KOPT-K1 (cell line): ENCODE results near the gene DNAAF2.
"Not testable (repeated sequence)": the region's sequence is repeated elsewhere in the genome, so short reads cannot be mapped to it uniquely, and the experiment has no call there.

Experiments used
- H3K27ac ChIP-seq: fragments of 200-600 bp; sonication (generic); 2 replicates; pipeline ENCODE4 v1.5.1; 2016; ENCODE audit warnings: antibody characterized with exemption, mild to moderate bottlenecking, low read depth, low read length; ENCODE audit not compliant: poor library complexity, severe bottlenecking
- H3K36me3 ChIP-seq: fragments of 200-600 bp; sonication (generic); 2 replicates; pipeline ENCODE4 v1.5.1; 2017; ENCODE audit warnings: antibody characterized with exemption, mild to moderate bottlenecking, low read length, moderate library complexity; ENCODE audit not compliant: insufficient read depth
- H3K9me3 ChIP-seq: fragments of 200-600 bp; sonication (generic); 2 replicates; pipeline ENCODE4 v1.5.1; 2017; ENCODE audit warnings: antibody characterized with exemption, low read length, mild to moderate bottlenecking; ENCODE audit not compliant: insufficient read depth, poor library complexity, severe bottlenecking

DNAAF2 gene

DNA sequence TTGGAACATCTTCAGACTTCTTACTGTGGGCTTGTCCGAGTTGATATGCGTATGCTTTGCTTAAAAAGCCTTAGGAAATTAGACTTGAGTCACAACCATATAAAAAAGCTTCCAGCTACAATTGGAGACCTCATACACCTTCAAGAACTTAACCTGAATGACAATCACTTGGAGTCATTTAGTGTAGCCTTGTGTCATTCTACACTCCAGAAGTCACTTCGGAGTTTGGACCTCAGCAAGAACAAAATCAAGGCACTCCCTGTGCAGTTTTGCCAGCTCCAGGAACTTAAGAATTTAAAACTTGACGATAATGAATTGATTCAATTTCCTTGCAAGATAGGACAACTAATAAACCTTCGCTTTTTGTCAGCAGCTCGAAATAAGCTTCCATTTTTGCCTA lies 27.5 kb downstream of the DNAAF2 start:
- Histone ChIP-seq H3K9me3 (no peaks in the 10 kb centered on the region), H3K36me3 (peaks cover 100% of the 10 kb centered on the region), H3K27ac (no peak overlapping the region)

DNA sequence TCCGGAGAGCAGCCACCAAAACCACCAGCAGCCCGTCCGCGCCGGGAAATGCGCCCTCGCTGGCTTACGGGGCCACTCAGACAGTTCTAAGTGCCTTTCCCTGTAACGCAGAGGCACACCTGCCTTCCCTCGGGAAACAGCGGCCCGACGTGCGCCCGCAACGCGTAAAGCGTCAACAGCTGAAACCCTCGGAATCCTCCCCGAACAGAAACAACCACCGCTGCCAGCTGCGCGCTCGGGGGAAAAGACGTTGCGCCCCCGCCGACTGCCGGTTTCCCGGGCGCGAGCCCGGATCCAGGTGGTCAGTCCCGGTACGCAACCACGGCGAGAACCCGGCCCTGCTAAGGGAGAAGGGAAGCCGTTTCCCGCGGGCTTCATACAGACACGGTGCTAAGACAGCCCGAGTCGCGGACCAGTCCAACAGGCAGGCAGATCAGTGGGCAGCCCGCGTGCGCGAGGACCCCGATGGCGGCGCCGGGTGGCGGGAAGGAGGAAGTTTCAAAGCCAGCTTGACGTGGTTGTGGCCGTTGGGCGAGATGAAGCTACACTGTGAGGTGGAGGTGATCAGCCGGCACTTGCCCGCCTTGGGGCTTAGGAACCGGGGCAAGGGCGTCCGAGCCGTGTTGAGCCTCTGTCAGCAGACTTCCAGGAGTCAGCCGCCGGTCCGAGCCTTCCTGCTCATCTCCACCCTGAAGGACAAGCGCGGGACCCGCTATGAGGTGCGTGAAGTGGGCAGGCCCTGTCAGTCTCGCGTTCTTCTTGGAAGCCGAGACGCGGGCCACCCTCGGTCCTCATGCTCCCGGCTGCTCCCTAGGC lies 36.4 kb downstream of the DNAAF2 start, which contains the start of gene LRR1:
LRR1 (plus strand) TSS at position 456 of the 816 bp plus-strand sequence; CDS start at position 537, 81 bp downstream.
- Histone ChIP-seq H3K9me3 (no peaks in the 10 kb centered on the region), H3K36me3 (peaks cover 29% of the 10 kb centered on the region), H3K27ac (peak within 1 kb of the TSS; percentile 99)

DNA sequence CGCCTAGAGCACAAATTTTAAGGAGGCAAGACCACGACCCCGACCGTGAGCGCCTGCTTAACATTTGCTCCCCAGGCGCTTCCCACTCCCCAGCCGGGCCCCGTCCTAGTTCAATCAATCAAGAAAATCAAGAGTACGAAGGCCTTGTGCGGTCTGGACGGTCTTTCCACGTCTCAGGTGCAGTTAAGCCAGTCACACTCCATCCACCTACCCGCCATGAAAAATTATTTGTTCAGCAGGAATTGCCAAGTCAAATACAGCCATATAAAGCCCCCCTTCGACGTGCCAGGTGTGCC lies 36.9 kb downstream of the DNAAF2 start:
- Histone ChIP-seq H3K9me3 (no peaks in the 10 kb centered on the region), H3K27ac (peak overlapping the region; percentile 99), H3K36me3 (peaks cover 24% of the 10 kb centered on the region)

DNA sequence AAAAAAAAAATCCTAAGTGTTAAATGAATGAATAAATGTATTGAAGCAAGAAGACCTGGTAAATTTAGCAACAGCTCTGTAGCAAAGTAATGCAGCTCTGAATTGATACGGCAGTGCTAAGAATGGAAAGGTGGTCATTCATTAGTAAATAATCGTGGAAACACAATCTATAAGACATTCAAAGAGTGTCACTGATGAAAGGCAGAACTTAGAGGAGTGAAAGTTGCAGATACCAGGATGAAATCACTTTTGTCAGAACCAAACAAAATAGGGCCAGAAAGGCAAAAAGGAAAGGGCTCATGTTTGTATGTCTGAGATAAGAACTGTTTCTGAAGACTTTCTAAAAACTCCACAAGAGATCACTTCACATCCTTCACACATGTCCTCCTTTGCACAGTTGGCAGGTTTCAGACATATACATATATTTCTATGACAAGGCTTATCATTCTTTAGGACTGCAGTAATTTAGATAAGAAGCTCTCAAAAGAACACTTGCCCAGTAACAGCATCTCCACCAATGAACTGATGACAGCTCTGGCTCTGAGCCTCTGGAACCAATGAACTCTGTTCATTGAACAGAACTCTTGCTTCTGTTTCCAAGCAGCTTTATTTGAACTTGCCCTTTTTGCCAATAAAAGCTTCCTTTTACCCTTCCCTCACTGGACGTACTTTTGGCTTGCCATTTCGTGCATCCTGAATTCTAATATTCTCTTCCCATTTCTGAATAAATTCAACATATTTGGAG lies 40.5 kb downstream of the DNAAF2 start:
- no peak overlapping the region for H3K27ac ChIP-seq
- no peaks in the 10 kb centered on the region for H3K9me3 ChIP-seq
- H3K36me3 ChIP-seq: no peaks in the 10 kb centered on the region

DNA sequence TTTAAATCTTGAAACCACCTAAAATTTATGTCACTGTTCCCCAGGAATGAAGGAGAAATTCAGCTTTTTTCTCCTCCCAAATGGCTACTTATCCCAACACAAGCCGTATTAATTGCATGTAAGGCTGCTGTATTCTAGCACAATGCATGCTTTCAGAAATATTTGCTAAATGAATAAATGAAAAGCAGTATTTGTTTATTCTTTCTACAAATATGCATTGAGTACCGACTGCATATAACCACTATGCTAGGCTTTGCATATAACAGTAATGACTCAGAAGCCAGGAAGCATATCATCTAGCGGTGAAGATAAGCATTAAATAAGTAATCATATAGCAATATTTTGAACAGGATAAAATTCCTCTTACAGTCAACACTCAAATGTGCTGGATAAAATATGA lies 42.0 kb downstream of the DNAAF2 start:
- no peak overlapping the region for H3K27ac ChIP-seq
- H3K9me3 ChIP-seq: no peaks in the 10 kb centered on the region
- no peaks in the 10 kb centered on the region for H3K36me3 ChIP-seq

DNA sequence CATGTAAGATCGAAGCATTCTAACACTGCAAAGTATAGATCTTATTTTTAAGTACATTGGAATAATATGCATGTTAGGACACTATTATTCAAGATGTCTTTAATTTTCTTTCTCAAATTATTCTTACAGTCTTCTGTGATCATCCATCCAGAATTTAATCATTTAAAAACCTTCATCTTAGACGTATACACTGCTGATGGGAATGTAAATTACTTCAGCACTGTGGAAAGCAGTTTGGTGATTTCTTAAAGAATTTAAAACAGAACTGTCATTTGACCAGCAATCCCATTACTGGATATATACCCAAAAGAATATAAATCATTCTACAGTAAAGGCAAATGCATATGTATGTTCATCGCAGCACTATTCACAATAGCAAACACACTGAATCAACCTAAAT lies 45.7 kb downstream of the DNAAF2 start:
- Histone ChIP-seq H3K9me3 (no peaks in the 10 kb centered on the region), H3K27ac (no peak overlapping the region), H3K36me3 (peaks cover 12% of the 10 kb centered on the region)

DNA sequence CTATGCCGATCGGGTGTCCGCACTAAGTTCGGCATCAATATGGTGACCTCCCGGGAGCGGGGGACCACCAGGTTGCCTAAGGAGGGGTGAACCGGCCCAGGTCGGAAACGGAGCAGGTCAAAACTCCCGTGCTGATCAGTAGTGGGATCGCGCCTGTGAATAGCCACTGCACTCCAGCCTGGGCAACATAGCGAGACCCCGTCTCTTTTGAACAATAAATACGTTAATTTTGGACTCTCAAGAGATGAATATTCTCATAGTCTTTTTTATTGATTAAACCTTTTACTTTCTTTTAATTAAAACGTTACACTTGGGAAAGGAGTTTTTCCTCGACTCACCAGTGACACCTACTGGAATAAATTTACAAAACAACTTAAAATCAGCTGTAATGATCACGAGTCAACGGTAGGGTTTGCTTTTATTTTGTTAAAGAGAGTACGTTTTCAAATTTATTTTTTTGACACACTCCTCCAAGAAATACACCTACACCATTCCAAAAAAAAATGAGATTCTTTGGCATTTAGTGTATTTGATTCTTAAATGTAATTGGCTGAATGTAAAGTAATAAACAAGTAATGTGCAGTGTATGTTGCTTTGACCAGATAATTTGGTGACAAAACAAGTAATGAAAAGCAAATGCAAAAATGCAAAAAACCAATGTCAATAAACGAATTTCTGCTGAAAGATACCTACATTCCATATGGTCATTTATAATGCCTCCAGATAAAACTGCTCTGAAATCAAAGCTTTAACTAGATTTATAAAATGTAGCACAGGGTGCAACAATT lies 48.2 kb downstream of the DNAAF2 start:
- Histone ChIP-seq H3K36me3 (peaks cover 37% of the 10 kb centered on the region), H3K27ac (peak overlapping the region; percentile 92), H3K9me3 (no peaks in the 10 kb centered on the region)

DNA sequence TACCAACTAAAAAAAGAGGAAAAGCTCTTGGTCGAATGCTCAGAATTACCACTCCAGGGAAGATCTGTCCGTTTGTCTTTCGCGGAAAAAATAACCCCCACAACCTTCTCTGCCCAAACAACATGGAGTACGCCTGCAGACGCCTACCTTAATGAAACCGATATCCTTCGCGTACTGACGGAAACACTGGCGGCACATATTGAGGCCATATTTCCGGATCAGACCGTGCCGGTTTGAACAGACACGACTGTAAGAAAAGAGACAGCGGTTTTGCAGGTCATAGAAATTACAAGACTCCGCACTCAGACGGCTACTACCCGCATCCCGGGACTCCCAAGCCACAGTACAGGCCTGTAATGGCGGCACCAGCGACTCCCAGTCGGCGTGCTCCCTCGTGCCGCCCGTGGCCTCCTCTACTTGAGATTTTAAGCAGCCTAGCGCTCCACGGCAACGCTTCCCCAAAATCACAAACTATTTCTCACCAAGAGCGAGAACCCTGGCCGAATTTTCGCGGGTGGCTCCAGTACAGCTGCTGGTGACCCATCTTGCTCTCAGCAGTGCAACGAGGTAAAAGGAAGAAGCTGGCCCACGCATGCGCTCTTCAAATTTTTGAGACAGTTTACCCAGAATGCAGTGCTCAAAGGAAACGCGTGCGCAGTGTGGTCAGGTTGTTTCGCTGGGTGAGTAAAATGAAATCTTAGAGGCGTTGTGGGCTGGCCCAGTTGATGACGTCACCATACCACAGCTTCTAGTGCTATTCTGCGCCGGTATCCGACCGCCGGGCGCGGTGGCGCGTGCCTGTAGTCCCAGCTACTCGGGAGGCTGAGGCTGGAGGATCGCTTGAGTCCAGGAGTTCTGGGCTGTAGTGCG lies 49.0 kb downstream of the DNAAF2 start, which contains the start of gene RPS29:
RPS29 (minus strand) TSS at position 578 of the 870 bp plus-strand sequence; CDS start at position 544, 34 bp downstream.
- peak within 1 kb of the TSS; percentile 92 for H3K27ac ChIP-seq
- H3K9me3 ChIP-seq: no peaks in the 10 kb centered on the region
- H3K36me3 ChIP-seq: peaks cover 46% of the 10 kb centered on the region

DNA sequence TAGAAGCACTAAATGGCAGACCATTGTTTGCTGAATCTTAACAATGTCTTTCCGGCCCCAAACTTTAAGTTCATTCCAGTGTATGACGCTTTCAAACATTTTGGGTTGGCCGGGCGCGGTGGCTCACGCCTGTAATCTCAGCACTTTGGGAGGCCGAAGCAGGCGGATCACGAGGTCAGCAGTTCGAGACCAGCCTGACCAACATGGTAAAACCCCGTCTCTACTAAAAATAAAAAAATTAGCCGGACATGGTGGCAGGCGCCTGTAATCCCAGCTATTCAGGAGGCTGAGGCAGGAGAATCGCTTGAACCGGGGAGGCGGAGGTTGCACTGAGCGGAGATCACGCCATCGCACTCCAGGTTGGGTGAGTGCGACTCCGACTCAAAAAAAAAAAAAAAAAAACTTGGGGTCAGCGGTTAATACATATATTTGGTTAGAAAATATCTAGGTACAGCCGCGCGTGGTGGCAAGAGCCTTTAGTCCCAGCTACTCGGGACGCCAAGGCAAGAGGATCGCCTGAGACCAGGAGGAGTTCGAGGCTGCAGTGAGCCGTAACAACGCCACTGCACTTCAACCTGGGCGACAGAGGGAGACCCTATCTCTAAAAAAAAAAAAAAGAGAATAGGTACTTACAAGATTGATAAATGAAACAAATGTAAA lies 49.9 kb downstream of the DNAAF2 start:
- H3K9me3 ChIP-seq: not testable (repeated sequence)
- Histone ChIP-seq H3K36me3 (peaks cover 50% of the 10 kb centered on the region), H3K27ac (peak overlapping the region; percentile 92)

DNA sequence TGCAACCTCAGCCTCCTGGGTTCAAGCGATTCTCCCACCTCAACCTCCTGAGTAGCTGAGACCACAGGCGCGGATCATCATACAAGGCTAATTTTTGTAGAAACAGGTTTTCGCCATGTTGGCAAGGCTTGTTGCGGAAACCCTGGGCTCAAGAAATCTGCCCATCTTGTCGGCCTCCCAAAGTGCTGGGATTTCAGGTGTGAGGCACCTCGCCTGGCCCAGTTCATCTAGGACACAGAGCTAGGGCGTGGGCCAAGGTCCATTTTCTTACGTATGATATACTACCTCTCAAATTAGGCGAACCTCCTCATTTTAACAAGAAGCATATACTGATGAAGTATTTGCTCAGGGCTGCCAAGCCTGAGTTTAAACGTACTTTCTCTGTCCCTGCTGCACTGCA lies 51.0 kb downstream of the DNAAF2 start:
- Histone ChIP-seq H3K36me3 (peaks cover 60% of the 10 kb centered on the region), H3K27ac (peak overlapping the region; percentile 92), H3K9me3 (no peaks in the 10 kb centered on the region)

DNA sequence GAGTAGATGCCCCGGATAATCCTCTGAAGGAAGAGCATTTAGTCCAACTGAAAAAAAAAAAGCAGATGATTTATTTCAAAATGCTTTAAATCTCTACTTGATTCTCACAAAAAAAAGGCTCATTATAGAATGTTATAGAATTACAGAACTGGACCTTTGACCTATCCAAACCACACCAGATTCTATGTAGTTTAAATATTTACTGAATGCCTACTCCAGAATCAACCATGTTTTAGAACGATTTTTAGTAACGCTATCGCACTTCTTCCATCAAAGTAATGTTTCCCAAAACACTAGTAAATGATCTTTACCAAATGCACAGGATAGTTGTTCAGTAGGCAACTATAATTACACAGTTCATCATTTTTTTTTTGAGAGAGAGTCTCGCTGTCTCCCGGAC lies 51.4 kb downstream of the DNAAF2 start:
- no peaks in the 10 kb centered on the region for H3K9me3 ChIP-seq
- peaks cover 65% of the 10 kb centered on the region for H3K36me3 ChIP-seq
- peak overlapping the region; percentile 92 for H3K27ac ChIP-seq

DNA sequence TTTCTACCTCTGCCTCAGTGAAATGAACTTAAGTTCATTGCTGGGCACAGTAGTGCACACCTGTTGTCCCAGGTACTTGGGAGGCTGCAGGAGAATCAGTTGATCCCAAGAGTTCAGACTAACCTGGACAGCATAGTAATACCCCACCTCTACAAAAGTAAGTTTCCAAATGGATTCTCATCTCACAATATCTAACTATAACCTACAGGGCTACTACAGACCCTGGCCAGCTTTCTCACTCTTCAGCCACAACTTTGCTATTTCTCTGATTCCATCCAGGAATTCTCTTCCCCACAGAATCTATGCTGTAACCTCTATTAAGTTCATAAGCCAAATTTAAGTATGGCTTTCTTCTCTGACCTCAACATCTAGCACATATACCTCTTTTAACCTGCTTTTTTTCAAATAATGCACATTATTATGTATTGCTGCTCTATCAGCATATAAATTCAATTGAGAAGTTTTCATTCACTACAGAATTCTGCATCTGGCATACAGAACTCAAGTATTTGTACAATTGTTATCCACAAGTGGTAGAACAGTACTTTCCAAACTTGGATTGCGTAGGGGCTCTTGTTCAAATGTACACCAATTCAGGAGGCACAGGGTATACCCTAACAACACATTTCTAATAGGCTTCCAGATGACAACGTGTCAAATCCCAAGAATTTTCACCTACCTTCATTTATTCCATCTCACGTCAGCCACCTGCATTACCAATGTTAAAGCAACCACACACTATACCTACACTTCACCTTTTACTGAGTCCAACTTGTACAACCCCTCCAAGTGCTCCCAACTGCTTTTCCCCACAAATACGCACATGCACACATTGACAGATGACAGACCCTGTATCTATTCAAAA lies 52.7 kb downstream of the DNAAF2 start:
- H3K27ac ChIP-seq: no peak overlapping the region
- peaks cover 77% of the 10 kb centered on the region for H3K36me3 ChIP-seq
- no peaks in the 10 kb centered on the region for H3K9me3 ChIP-seq
